Mesendoderm (in vitro differentiated cells): ENCODE results near the gene CISD1.

Experiments used
- DNase-seq: peaks from one replicate; pipeline ENCODE4 v3.0.0; 2013
- H2AK5ac ChIP-seq: 2 replicates; pipeline ENCODE4 v1.6.1; 2013; ENCODE audit warnings: low read length, inconsistent platforms
- H2BK120ac ChIP-seq: 2 replicates; pipeline ENCODE4 v1.6.1; 2013; ENCODE audit warnings: low read depth, mild to moderate bottlenecking, low read length, moderate library complexity, mixed read lengths
- H2BK15ac ChIP-seq: replicated peaks from 2 replicates; pipeline ENCODE4 v1.6.1; 2013; ENCODE audit warnings: low read depth, mild to moderate bottlenecking, moderate library complexity
- H2BK5ac ChIP-seq: 2 replicates; pipeline ENCODE4 v1.6.1; 2013; ENCODE audit warnings: low read length, inconsistent platforms
- H3K18ac ChIP-seq: 2 replicates; pipeline ENCODE4 v1.6.1; 2013; ENCODE audit warnings: mild to moderate bottlenecking, low read length, mixed read lengths
- H3K23ac ChIP-seq: one replicate; pipeline ENCODE4 v1.6.1; 2013; ENCODE audit warnings: low read length
- H3K27ac ChIP-seq: 2 replicates; pipeline ENCODE4 v1.5.1; 2013; ENCODE audit warnings: low read depth, mild to moderate bottlenecking, inconsistent platforms, low read length, moderate library complexity
- H3K27me3 ChIP-seq: 2 replicates; pipeline ENCODE4 v1.6.1; 2013; ENCODE audit warnings: low read length, control low read depth, mild to moderate bottlenecking, inconsistent platforms; ENCODE audit not compliant: insufficient read depth, poor library complexity
- H3K36me3 ChIP-seq: 2 replicates; pipeline ENCODE4 v1.6.1; 2013; ENCODE audit warnings: low read length, inconsistent platforms; ENCODE audit not compliant: control insufficient read depth, insufficient read depth
- H3K4ac ChIP-seq: one replicate; pipeline ENCODE4 v1.6.1; 2013; ENCODE audit warnings: low read depth, mild to moderate bottlenecking, low read length, moderate library complexity
- H3K4me1 ChIP-seq: 2 replicates; pipeline ENCODE4 v1.6.1; 2013; ENCODE audit warnings: low read depth, low read length, inconsistent platforms; ENCODE audit not compliant: control insufficient read depth
- H3K4me2 ChIP-seq: 2 replicates; pipeline ENCODE4 v1.6.1; 2013; ENCODE audit warnings: low read length
- H3K4me3 ChIP-seq: 2 replicates; pipeline ENCODE4 v1.5.1; 2013; ENCODE audit warnings: mild to moderate bottlenecking, low read length
- H3K56ac ChIP-seq: one replicate; pipeline ENCODE4 v1.6.1; 2013; ENCODE audit warnings: low read length
- H3K79me1 ChIP-seq: 2 replicates; pipeline ENCODE4 v1.6.1; 2013; ENCODE audit warnings: low read length, inconsistent platforms
- H3K79me2 ChIP-seq: 2 replicates; pipeline ENCODE4 v1.6.1; 2013; ENCODE audit warnings: mild to moderate bottlenecking, low read length; ENCODE audit not compliant: control insufficient read depth, insufficient read depth
- H3K9ac ChIP-seq: 2 replicates; pipeline ENCODE4 v1.6.1; 2013; ENCODE audit warnings: low read length, inconsistent platforms
- H4K5ac ChIP-seq: one replicate; pipeline ENCODE4 v1.6.1; 2013; ENCODE audit warnings: low read length
- H4K8ac ChIP-seq: one replicate; pipeline ENCODE4 v1.6.1; 2013; ENCODE audit warnings: low read depth, mild to moderate bottlenecking, control low read depth, low read length, moderate library complexity
- whole genome bisulfite sequencing: extraction: QIAGEN DNeasy Blood & Tissue Kit; methylation state at CpG from one replicate; pipeline ENCODE4 v1.1.7; 2013; ENCODE audit warnings: low lambda C conversion rate, missing lambda C conversion rate; ENCODE audit not compliant: insufficient coverage; ENCODE audit errors: extremely low coverage; 5-methylcytosine and 5-hydroxymethylcytosine counted together

Gene CISD1

GRCh38 chr10:58258977-58259692 is 9.8 kb upstream of the CISD1 start:
- Histone ChIP-seq H4K5ac (no peak overlapping the region), H3K4me1 (no peaks in the 10 kb centered on the region), H2BK5ac (no peak overlapping the region), H2BK120ac (no peak overlapping the region), H3K27ac (no peak overlapping the region), H3K23ac (no peak overlapping the region), H3K27me3 (no peaks in the 10 kb centered on the region), H3K4me2 (no peak overlapping the region), H3K4ac (no peak overlapping the region), H3K18ac (no peak overlapping the region), H4K8ac (no peak overlapping the region), H2AK5ac (no peak overlapping the region), H2BK15ac (no peak overlapping the region), H3K36me3 (no peaks in the 10 kb centered on the region), H3K79me1 (peaks cover 4% of the 10 kb centered on the region), H3K4me3 (no peak overlapping the region), H3K79me2 (peaks cover 8% of the 10 kb centered on the region), H3K9ac (no peak overlapping the region), H3K56ac (no peak overlapping the region)
- DNase-seq, result no peak
- no CpG with 5 or more reads among the region's 4 CpGs for WGBS

DNA sequence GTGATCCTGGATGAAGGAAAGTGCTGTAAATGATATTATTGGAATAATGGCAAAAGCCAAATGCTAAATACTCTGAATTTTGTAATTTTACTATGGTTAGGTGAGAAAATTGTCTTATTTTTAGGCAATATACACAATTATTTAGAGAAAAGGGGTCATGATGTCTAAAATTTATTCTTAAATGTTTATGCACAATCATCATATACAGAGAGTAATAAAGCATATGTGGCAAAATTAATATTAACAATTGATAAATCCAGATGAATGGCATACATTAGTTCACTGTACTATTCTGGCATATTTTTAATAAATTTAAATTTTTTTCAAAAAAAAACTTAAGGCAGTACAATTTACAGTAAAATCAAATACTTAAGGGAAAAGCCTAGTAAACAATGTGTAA is 8.6 kb upstream of the CISD1 start:
- Histone ChIP-seq H2AK5ac (no peak overlapping the region), H3K4me1 (no peaks in the 10 kb centered on the region)

DNA sequence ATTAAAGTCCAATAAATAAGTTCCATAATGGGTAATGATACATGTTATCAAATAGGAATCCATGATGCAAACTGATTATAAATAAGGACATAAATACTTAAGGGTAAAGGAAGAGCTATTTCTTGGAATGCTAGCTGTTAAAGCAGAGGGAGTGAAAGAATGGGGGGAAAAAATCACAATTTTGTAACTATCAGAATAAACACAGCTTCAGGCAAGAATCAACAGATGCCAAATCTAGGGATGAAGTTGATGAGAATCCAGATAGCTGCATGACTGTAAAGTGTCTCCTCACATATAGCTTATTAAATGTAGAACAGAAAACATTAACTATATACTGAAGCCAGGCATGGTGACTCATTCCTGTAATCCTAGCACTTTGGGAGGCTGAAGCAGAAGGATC is 6.2 kb upstream of the CISD1 start:
- Histone ChIP-seq H3K27ac (no peak overlapping the region), H3K4me1 (no peaks in the 10 kb centered on the region), H2BK5ac (no peak overlapping the region), H3K23ac (no peak overlapping the region), H3K79me2 (peaks cover 13% of the 10 kb centered on the region), H4K5ac (no peak overlapping the region), H3K18ac (no peak overlapping the region), H3K56ac (no peak overlapping the region), H2BK15ac (no peak overlapping the region), H2BK120ac (no peak overlapping the region), H3K4me3 (no peak overlapping the region), H3K4me2 (no peak overlapping the region), H3K9ac (no peak overlapping the region), H4K8ac (no peak overlapping the region), H2AK5ac (no peak overlapping the region), H3K79me1 (peaks cover 2% of the 10 kb centered on the region), H3K4ac (no peak overlapping the region), H3K27me3 (no peaks in the 10 kb centered on the region), H3K36me3 (no peaks in the 10 kb centered on the region)
- DNase-seq, result no peak

More for the DNA sequence above, 8.6 kb upstream of the CISD1 start:
- Histone ChIP-seq H3K4me3 (no peak overlapping the region), H2BK5ac (no peak overlapping the region), H3K4ac (no peak overlapping the region), H3K9ac (no peak overlapping the region), H3K36me3 (no peaks in the 10 kb centered on the region), H3K4me2 (no peak overlapping the region), H3K23ac (no peak overlapping the region), H3K56ac (no peak overlapping the region), H3K27me3 (no peaks in the 10 kb centered on the region), H4K8ac (no peak overlapping the region), H2BK120ac (no peak overlapping the region), H3K79me2 (peaks cover 8% of the 10 kb centered on the region), H4K5ac (no peak overlapping the region), H3K27ac (no peak overlapping the region), H3K79me1 (peaks cover 2% of the 10 kb centered on the region), H2BK15ac (no peak overlapping the region), H3K18ac (no peak overlapping the region)
- DNase-seq, result no peak

GRCh38 chr10:58264780-58265179 is 4.2 kb upstream of the CISD1 start:
- Histone ChIP-seq H3K4me3 (no peak overlapping the region), H3K27ac (no peak overlapping the region)
- peak; percentile 38 for DNase-seq

DNA sequence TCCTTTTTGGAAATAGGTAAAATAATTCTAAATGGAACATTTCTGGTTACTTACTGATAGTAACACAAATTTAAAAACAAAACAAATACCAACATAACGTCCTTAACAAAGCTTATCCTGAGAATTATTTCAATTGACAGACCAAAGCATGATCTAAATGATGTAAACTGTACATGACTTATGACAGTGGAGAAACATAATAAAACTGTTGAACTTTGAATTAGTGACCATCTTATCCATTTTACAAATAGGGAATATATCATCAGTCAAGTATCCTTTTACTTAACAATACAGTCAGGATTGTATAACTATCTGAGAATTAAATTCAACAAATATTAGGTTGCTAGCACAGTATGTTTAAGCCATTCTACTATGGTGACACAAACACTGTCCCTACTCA is 3.7 kb upstream of the CISD1 start:
- H3K27ac ChIP-seq, result no peak overlapping the region
- H3K23ac ChIP-seq, result no peak overlapping the region
- H3K56ac ChIP-seq, result no peak overlapping the region
- H2AK5ac ChIP-seq, result no peak overlapping the region
- no peak for DNase-seq
- no peak overlapping the region for H3K9ac ChIP-seq
- no peak overlapping the region for H4K5ac ChIP-seq
- no peak overlapping the region for H3K18ac ChIP-seq
- H2BK120ac ChIP-seq, result no peak overlapping the region
- no peak overlapping the region for H2BK15ac ChIP-seq
- no peaks in the 10 kb centered on the region for H3K4me1 ChIP-seq
- H3K4me3 ChIP-seq, result no peak overlapping the region
- WGBS, result 100% methylated on average over 1 of the region's 1 CpG
- H4K8ac ChIP-seq, result no peak overlapping the region
- peaks cover 2% of the 10 kb centered on the region for H3K79me1 ChIP-seq
- H3K4ac ChIP-seq, result no peak overlapping the region
- peaks cover 13% of the 10 kb centered on the region for H3K79me2 ChIP-seq
- no peak overlapping the region for H2BK5ac ChIP-seq
- H3K36me3 ChIP-seq, result no peaks in the 10 kb centered on the region
- no peak overlapping the region for H3K4me2 ChIP-seq
- no peaks in the 10 kb centered on the region for H3K27me3 ChIP-seq

More at GRCh38 chr10:58264780-58265179, 4.2 kb upstream of the CISD1 start:
- H3K23ac ChIP-seq, result no peak overlapping the region
- peaks cover 13% of the 10 kb centered on the region for H3K79me2 ChIP-seq
- no peak overlapping the region for H4K5ac ChIP-seq
- H3K56ac ChIP-seq, result no peak overlapping the region
- no peak overlapping the region for H3K18ac ChIP-seq
- no peak overlapping the region for H4K8ac ChIP-seq
- no peaks in the 10 kb centered on the region for H3K36me3 ChIP-seq
- H2AK5ac ChIP-seq, result no peak overlapping the region
- H2BK5ac ChIP-seq, result no peak overlapping the region
- H3K9ac ChIP-seq, result no peak overlapping the region
- H2BK120ac ChIP-seq, result no peak overlapping the region
- H3K4me2 ChIP-seq, result no peak overlapping the region
- peaks cover 2% of the 10 kb centered on the region for H3K79me1 ChIP-seq
- no CpG with 5 or more reads among the region's 5 CpGs for WGBS
- H2BK15ac ChIP-seq, result no peak overlapping the region
- H3K4ac ChIP-seq, result no peak overlapping the region
- H3K27me3 ChIP-seq, result no peaks in the 10 kb centered on the region
- no peaks in the 10 kb centered on the region for H3K4me1 ChIP-seq
